ENCODE data around the gene SMU1. TPM values are rescaled to one million over a fixed set of nuclear protein-coding genes. Genes with fewer than 3 reads are reported as not detected.

SMU1 gene
- total RNA-seq, 1 donor, result 31.1 TPM

DNA sequence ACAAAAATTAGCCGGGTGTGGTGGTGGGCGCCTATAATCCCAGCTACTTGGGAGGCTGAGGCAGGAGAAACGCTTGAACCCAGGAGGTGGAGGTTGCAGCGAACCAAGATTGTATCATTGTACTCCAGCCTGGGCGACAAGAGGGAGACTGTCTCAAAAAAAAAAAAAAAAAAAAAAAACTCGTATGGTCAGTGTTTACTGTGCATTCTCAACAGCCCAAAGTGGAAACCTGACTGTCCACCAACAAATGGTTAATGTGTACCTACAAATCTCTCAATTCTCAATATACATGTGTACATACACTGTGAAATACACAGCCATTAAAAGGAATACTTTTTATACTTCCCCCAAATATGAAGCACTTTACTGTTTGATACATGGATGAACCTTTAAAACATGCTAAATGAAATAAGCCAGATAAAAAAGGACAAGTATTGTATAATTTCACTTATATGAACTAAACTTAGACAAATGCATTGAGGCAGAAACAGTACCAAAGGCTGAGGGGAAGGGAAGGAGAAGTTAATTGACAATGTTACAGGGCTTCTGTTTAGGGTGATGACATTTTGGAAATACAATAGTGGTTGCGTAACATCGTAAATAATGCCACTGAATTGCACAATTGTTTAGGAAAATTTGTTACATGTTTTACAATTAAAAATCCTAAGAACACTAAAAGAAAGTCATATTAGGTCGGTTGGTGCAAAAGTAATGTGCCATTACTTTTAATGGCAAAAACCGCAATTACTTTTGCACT lies 34.9 kb downstream of the SMU1 start:
- peaks cover 46% of the 10 kb centered on the region for H3K36me3 ChIP-seq (ENCODE audit: insufficient read depth, low read length)
- TF ChIP-seq, protein P1, sequence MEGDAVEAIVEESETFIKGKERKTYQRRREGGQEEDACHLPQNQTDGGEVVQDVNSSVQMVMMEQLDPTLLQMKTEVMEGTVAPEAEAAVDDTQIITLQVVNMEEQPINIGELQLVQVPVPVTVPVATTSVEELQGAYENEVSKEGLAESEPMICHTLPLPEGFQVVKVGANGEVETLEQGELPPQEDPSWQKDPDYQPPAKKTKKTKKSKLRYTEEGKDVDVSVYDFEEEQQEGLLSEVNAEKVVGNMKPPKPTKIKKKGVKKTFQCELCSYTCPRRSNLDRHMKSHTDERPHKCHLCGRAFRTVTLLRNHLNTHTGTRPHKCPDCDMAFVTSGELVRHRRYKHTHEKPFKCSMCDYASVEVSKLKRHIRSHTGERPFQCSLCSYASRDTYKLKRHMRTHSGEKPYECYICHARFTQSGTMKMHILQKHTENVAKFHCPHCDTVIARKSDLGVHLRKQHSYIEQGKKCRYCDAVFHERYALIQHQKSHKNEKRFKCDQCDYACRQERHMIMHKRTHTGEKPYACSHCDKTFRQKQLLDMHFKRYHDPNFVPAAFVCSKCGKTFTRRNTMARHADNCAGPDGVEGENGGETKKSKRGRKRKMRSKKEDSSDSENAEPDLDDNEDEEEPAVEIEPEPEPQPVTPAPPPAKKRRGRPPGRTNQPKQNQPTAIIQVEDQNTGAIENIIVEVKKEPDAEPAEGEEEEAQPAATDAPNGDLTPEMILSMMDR (IDR thresholded peaks at IDR 0.05; ENCODE audit: extremely low read depth, low read depth, low read length), result no peak
- DNase-seq (ENCODE audit: insufficient read length, low spot score, missing footprints), result no peak
- no peak overlapping the region for H3K4me3 ChIP-seq (ENCODE audit: insufficient read depth, low read length)
- H3K4me2 ChIP-seq (ENCODE audit: insufficient read depth, low read length), result no peak overlapping the region
- no peak overlapping the region for H3K27ac ChIP-seq (ENCODE audit: low read depth, low read length)
- H3K4me1 ChIP-seq (ENCODE audit: insufficient read depth, low read length), result peaks cover 8% of the 10 kb centered on the region
- H3K27me3 ChIP-seq (ENCODE audit: insufficient read depth, low read length), result no peaks in the 10 kb centered on the region
- peaks cover 3% of the 10 kb centered on the region for H4K20me1 ChIP-seq (ENCODE audit: insufficient read depth, low read length)
- peaks cover 2% of the 10 kb centered on the region for H3K79me2 ChIP-seq (ENCODE audit: insufficient read depth, low read length)
- no peaks in the 10 kb centered on the region for H3K9me3 ChIP-seq (ENCODE audit: low read depth, low read length)
- H2AFZ ChIP-seq (ENCODE audit: low read length), result no peak overlapping the region

DNA sequence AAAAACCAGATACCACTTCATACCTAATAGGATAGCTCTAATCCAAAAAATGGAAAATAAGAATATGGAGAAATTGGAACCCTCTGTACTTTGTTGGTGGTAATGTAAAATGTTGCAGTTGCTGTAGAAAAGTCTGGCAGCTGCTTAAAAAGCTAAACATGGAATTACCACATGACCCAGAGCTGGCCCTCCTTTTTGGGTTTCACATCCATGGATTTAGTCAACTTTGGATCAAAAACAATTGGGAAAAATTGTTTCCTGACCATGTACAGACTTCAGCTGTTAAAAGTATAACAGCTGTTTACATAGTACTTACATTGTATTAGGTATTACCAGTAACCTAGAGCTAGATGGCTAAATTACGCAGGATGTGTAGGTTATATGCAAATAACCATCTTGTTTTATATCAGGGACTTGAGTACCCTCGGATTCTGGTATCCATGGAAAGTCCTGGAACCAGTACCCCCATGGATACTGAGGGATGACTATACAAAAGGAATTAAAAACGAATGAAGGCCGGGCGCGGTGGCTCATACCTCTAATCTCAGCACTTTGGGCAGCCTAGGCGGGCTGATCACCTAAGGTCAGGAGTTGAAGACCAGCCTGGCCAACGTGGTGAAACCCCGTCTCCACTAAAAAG lies 35.6 kb downstream of the SMU1 start:
- Histone ChIP-seq H4K20me1 (ENCODE audit: insufficient read depth, low read length) (peaks cover 6% of the 10 kb centered on the region), H3K9me3 (ENCODE audit: low read depth, low read length) (no peaks in the 10 kb centered on the region), H3K4me2 (ENCODE audit: insufficient read depth, low read length) (no peak overlapping the region), H3K27me3 (ENCODE audit: insufficient read depth, low read length) (no peaks in the 10 kb centered on the region), H2AFZ (ENCODE audit: low read length) (no peak overlapping the region), H3K36me3 (ENCODE audit: insufficient read depth, low read length) (peaks cover 49% of the 10 kb centered on the region), H3K4me1 (ENCODE audit: insufficient read depth, low read length) (peaks cover 8% of the 10 kb centered on the region), H3K27ac (ENCODE audit: low read depth, low read length) (no peak overlapping the region), H3K4me3 (ENCODE audit: insufficient read depth, low read length) (no peak overlapping the region), H3K79me2 (ENCODE audit: insufficient read depth, low read length) (peaks cover 2% of the 10 kb centered on the region)
- TF ChIP-seq, protein P1 (IDR thresholded peaks at IDR 0.05; ENCODE audit: extremely low read depth, low read depth, low read length), result no peak
- no peak for DNase-seq (ENCODE audit: insufficient read length, low spot score, missing footprints)

DNA sequence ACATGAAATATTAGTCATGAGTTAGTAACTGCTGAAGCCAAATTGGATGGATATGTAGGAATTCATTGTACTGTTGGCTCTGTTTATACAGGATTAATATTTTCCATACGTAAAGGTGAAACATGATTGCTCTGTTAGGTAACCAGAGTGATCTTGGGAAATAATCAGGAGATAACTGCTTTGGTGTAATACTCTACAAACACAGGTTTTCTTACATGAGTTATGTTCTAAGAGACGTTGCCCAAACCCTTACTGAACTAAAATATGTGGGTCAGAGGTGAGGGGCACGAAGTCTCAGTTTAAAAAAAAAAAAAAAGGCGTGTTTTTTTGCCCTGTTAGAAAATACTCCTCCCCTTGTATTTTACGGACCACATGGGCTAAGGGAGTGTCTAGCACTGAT lies 43.6 kb downstream of the SMU1 start:
- Histone ChIP-seq H3K27me3 (ENCODE audit: insufficient read depth, low read length) (no peaks in the 10 kb centered on the region), H2AFZ (ENCODE audit: low read length) (no peak overlapping the region), H3K9me3 (ENCODE audit: low read depth, low read length) (no peaks in the 10 kb centered on the region), H3K79me2 (ENCODE audit: insufficient read depth, low read length) (peaks cover 59% of the 10 kb centered on the region), H3K36me3 (ENCODE audit: insufficient read depth, low read length) (peaks cover 97% of the 10 kb centered on the region), H3K4me1 (ENCODE audit: insufficient read depth, low read length) (peaks cover 22% of the 10 kb centered on the region), H3K27ac (ENCODE audit: low read depth, low read length) (no peak overlapping the region), H3K4me2 (ENCODE audit: insufficient read depth, low read length) (no peak overlapping the region), H3K4me3 (ENCODE audit: insufficient read depth, low read length) (no peak overlapping the region), H4K20me1 (ENCODE audit: insufficient read depth, low read length) (peaks cover 39% of the 10 kb centered on the region)
- no peak for DNase-seq (ENCODE audit: insufficient read length, low spot score, missing footprints)
- TF ChIP-seq, protein P1 (IDR thresholded peaks at IDR 0.05; ENCODE audit: extremely low read depth, low read depth, low read length), result no peak

DNA sequence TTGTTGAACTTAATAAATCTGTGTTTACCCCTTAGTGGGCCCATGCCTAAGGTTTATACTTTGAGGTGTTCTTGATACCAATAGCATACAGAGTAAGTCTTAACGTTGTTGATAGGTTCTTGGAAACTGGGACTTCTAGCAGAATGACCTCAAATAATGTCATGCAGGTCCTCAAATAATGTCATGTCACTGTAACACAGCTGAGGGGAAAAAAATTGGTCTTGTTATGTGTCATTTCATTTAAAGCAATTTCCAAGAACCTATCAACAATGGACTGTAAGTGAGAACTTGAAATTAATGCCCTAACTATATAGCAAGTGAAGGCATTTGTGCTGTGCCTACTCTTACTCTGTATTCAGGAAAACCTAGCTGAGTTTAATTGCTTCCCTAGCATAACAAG lies 44.2 kb downstream of the SMU1 start:
- Histone ChIP-seq H3K36me3 (ENCODE audit: insufficient read depth, low read length) (peaks cover 96% of the 10 kb centered on the region), H3K27me3 (ENCODE audit: insufficient read depth, low read length) (no peaks in the 10 kb centered on the region), H4K20me1 (ENCODE audit: insufficient read depth, low read length) (peaks cover 39% of the 10 kb centered on the region), H3K4me1 (ENCODE audit: insufficient read depth, low read length) (peaks cover 23% of the 10 kb centered on the region), H3K79me2 (ENCODE audit: insufficient read depth, low read length) (peaks cover 65% of the 10 kb centered on the region), H3K27ac (ENCODE audit: low read depth, low read length) (no peak overlapping the region), H3K4me3 (ENCODE audit: insufficient read depth, low read length) (no peak overlapping the region), H3K4me2 (ENCODE audit: insufficient read depth, low read length) (no peak overlapping the region), H3K9me3 (ENCODE audit: low read depth, low read length) (no peaks in the 10 kb centered on the region), H2AFZ (ENCODE audit: low read length) (no peak overlapping the region)
- DNase-seq (ENCODE audit: insufficient read length, low spot score, missing footprints), result no peak
- TF ChIP-seq, protein P1 (IDR thresholded peaks at IDR 0.05; ENCODE audit: extremely low read depth, low read depth, low read length), result no peak
